Subcutaneous adipose tissue (tissue), 4 donors: ENCODE results near the gene GCSAML. TPM values are rescaled to one million over a fixed set of nuclear protein-coding genes. Genes with fewer than 3 reads are reported as not detected.

Experiments
- small RNA-seq: library from RNA; depleted of rRNA; stranded (forward); fragments of <200 nt; gene quantifications from one replicate; pipeline ENCODE3, GENCODE V24; 2016
- total RNA-seq, 4 donors: library from RNA; depleted of rRNA; stranded (reverse); fragments of >200 nt; gene quantifications; one replicate each; pipeline ENCODE4 v1.1.0, GENCODE V29; 2016
- TF ChIP-seq, protein P1 (sequence below): fragments of 450-650 bp; IDR thresholded peaks from one replicate; pipeline ENCODE4 v1.5.1; 2016; ENCODE audit warnings: low read depth, mild to moderate bottlenecking, control low read depth, antibody characterized with exemption, moderate library complexity

Gene GCSAML
- total RNA-seq, 4 donors from 2014 or later, result 0.68 to 2.1 (median 0.93) TPM

GRCh38 chr1:247614625-247615024 lies 65.7 kb downstream of the GCSAML start:
- TF ChIP-seq, protein P1, sequence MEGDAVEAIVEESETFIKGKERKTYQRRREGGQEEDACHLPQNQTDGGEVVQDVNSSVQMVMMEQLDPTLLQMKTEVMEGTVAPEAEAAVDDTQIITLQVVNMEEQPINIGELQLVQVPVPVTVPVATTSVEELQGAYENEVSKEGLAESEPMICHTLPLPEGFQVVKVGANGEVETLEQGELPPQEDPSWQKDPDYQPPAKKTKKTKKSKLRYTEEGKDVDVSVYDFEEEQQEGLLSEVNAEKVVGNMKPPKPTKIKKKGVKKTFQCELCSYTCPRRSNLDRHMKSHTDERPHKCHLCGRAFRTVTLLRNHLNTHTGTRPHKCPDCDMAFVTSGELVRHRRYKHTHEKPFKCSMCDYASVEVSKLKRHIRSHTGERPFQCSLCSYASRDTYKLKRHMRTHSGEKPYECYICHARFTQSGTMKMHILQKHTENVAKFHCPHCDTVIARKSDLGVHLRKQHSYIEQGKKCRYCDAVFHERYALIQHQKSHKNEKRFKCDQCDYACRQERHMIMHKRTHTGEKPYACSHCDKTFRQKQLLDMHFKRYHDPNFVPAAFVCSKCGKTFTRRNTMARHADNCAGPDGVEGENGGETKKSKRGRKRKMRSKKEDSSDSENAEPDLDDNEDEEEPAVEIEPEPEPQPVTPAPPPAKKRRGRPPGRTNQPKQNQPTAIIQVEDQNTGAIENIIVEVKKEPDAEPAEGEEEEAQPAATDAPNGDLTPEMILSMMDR, result no peak

Small RNA genes lying within 50 kb of the gene (small RNA-seq; reads per million reads assigned to genes)
- gene RF00026, result not detected

Other genes with a start within 250 kb of the GCSAML start
- 10 to 100 TPM in 3 of 4 donors, 1 to 10 TPM in 1; 8.8 to 48.0 (median 29.8) TPM for gene ZNF496, start 217.3 kb upstream of the GCSAML start, total RNA-seq
- 1 to 10 TPM; 3.4 to 9.6 (median 7.0) TPM for gene NLRP3, start 133.0 kb upstream of the GCSAML start, total RNA-seq
- not detected for gene OR2B11, start 91.0 kb upstream of the GCSAML start, total RNA-seq
- gene OR2C3, start 12.7 kb upstream of the GCSAML start, total RNA-seq, result under 1 TPM in 1 of 4 donors, not detected in 3; 0.17 TPM
- gene OR2G2, start 39.2 kb downstream of the GCSAML start, total RNA-seq, result not detected
- gene OR2G3, start 56.5 kb downstream of the GCSAML start, total RNA-seq, result not detected
- gene OR13G1, start 130.6 kb downstream of the GCSAML start, total RNA-seq, result not detected
- not detected for gene OR6F1, start 167.5 kb downstream of the GCSAML start, total RNA-seq
- gene OR14K1, start 189.5 kb downstream of the GCSAML start, total RNA-seq, result not detected
- gene OR14A2, start 199.0 kb downstream of the GCSAML start, total RNA-seq, result not detected
- gene OR1C1, start 211.4 kb downstream of the GCSAML start, total RNA-seq, result not detected